ENCODE results near the gene ZNF385B.

Gene ZNF385B

GRCh38 chr2:179556425-179556824, 305.0 kb downstream of the ZNF385B start:
- no peak for TF ChIP-seq CEBPB (IDR thresholded peaks at IDR 0.05)
- no peak for TF ChIP-seq EP300 (IDR thresholded peaks at IDR 0.05; ENCODE audit: borderline replicate concordance)
- TF ChIP-seq TAF1 (IDR thresholded peaks at IDR 0.05; ENCODE audit: low read depth) = no peak
- no peak for TF ChIP-seq TEAD4 (IDR thresholded peaks at IDR 0.05)
- TF ChIP-seq RAD21 (IDR thresholded peaks at IDR 0.05; ENCODE audit: low read depth) = no peak
- TF ChIP-seq, protein P1, sequence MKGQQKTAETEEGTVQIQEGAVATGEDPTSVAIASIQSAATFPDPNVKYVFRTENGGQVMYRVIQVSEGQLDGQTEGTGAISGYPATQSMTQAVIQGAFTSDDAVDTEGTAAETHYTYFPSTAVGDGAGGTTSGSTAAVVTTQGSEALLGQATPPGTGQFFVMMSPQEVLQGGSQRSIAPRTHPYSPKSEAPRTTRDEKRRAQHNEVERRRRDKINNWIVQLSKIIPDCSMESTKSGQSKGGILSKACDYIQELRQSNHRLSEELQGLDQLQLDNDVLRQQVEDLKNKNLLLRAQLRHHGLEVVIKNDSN (IDR thresholded peaks at IDR 0.05) = no peak
- TF ChIP-seq YY1 (IDR thresholded peaks at IDR 0.05; ENCODE audit: low read depth) = no peak
- no peak for TF ChIP-seq NFIC (IDR thresholded peaks at IDR 0.05)
- TF ChIP-seq EGR1 (IDR thresholded peaks at IDR 0.05) = no peak
- no peak for TF ChIP-seq ZBTB7A (IDR thresholded peaks at IDR 0.05; ENCODE audit: low read depth)
- no peak for TF ChIP-seq MAX (IDR thresholded peaks at IDR 0.05)

DNA sequence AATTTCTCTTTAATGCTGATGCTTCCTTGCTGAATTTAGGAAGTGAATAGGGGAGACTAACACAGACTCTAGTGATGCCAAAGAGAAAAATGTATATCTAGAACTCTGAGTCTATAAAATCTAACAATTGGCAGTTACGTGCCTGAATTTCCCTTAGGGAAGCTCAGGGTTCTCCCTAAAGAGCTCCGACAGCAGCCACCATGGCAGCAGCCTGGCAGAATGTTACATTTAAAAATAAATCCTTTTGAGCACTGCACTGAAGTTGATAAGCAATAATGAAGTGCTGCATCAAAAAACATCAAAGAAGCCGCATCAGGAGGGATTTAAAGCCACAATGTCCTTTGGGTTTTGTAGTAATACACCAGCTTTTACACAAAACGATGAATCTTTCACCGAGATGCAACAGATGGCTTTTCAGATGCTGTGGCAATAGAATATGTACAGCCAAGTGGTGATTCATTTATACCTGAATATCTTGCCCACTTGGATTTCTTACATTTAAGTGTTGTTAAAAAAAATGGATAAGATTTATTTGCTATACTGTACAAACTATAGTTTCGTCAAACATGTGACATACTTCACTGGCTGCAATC, 305.6 kb downstream of the ZNF385B start:
- TF ChIP-seq ZBTB7A (IDR thresholded peaks at IDR 0.05; ENCODE audit: low read depth) (no peak), TEAD4 (IDR thresholded peaks at IDR 0.05) (no peak), CREB1 (IDR thresholded peaks at IDR 0.05; ENCODE audit: low read depth) (no peak), NFIC (IDR thresholded peaks at IDR 0.05) (no peak), MAX (IDR thresholded peaks at IDR 0.05) (no peak), TAF1 (IDR thresholded peaks at IDR 0.05; ENCODE audit: low read depth) (no peak), FOXM1 (IDR thresholded peaks at IDR 0.05; ENCODE audit: borderline replicate concordance, low read depth) (no peak), REST (IDR thresholded peaks at IDR 0.05; ENCODE audit: low read depth) (no peak), TCF12 (IDR thresholded peaks at IDR 0.05; ENCODE audit: low read depth) (no peak), EP300 (IDR thresholded peaks at IDR 0.05; ENCODE audit: borderline replicate concordance) (no peak), CEBPB (IDR thresholded peaks at IDR 0.05) (no peak), RAD21 (IDR thresholded peaks at IDR 0.05; ENCODE audit: low read depth) (no peak), EGR1 (IDR thresholded peaks at IDR 0.05) (no peak), YY1 (IDR thresholded peaks at IDR 0.05; ENCODE audit: low read depth) (no peak)
- TF ChIP-seq, protein P1 (IDR thresholded peaks at IDR 0.05) = no peak

DNA sequence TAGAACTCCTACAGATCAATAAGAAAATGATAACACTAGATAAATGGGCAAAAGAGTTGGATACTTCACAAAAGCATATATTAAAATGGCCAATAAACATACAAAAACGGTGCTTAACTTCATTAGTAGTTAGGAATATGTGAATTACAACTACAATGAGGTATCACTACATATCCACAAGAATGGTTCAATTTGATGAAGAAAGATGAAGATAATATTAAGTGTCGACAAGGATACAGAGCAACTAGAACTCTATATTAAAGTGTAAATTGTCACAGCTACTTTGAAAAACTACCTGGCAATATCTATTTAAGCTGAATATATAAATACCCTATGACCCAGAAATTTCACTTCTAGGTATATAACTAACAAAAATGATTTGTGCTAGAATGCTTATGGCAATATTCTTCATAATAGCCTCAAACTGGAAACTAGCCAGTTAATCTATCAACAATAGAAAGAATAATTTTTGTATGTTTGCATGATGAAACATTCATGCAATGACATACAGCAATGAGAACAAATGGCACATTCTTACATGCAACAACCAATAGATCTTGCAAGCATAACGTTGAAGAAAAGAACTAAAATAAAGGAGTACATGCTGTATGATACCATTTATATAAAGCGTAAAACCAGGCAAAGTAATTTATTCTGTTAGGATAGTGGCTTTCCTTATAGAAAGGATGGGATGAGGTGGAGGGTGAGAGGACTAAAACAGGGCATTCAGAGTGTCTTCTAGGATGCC, 306.6 kb downstream of the ZNF385B start:
- TF ChIP-seq RAD21 (IDR thresholded peaks at IDR 0.05; ENCODE audit: low read depth) (no peak), EP300 (IDR thresholded peaks at IDR 0.05; ENCODE audit: borderline replicate concordance) (no peak), ZBTB7A (IDR thresholded peaks at IDR 0.05; ENCODE audit: low read depth) (no peak), CEBPB (IDR thresholded peaks at IDR 0.05) (no peak), TCF12 (IDR thresholded peaks at IDR 0.05; ENCODE audit: low read depth) (no peak)
- TF ChIP-seq, protein P1 (IDR thresholded peaks at IDR 0.05) = no peak

DNA sequence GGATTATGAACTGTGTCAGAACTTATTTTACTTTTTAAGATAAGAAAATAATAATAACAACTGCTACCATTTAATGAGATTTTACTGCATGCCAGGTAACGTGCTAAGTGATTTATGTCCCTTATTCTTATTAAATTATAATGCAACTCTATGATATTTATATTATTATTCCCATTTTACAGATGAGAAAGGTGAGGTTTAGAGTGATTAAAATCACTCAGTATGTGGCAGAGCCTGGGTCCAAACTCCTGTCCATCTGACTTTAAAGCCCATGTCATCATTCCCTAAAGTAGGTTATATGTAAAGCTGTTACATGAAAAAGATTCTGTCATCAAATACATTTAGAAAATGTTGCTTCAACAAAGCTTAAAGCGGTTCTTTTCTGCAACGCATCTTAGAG, 308.0 kb downstream of the ZNF385B start:
- TF ChIP-seq EP300 (IDR thresholded peaks at IDR 0.05; ENCODE audit: borderline replicate concordance) (no peak), ZBTB7A (IDR thresholded peaks at IDR 0.05; ENCODE audit: low read depth) (no peak), YY1 (IDR thresholded peaks at IDR 0.05; ENCODE audit: low read depth) (no peak), RAD21 (IDR thresholded peaks at IDR 0.05; ENCODE audit: low read depth) (no peak), CREB1 (IDR thresholded peaks at IDR 0.05; ENCODE audit: low read depth) (no peak), EGR1 (IDR thresholded peaks at IDR 0.05) (no peak), NFIC (IDR thresholded peaks at IDR 0.05) (no peak), TAF1 (IDR thresholded peaks at IDR 0.05; ENCODE audit: low read depth) (no peak), MAX (IDR thresholded peaks at IDR 0.05) (no peak), REST (IDR thresholded peaks at IDR 0.05; ENCODE audit: low read depth) (no peak), CEBPB (IDR thresholded peaks at IDR 0.05) (no peak), TCF12 (IDR thresholded peaks at IDR 0.05; ENCODE audit: low read depth) (no peak), FOXM1 (IDR thresholded peaks at IDR 0.05; ENCODE audit: borderline replicate concordance, low read depth) (no peak), TEAD4 (IDR thresholded peaks at IDR 0.05) (no peak)
- TF ChIP-seq, protein P1 (IDR thresholded peaks at IDR 0.05) = no peak

Data from Ishikawa (cell line).